DMS79 (cell line): ENCODE results near the gene TBC1D9.

ENCODE experiments used
- DNase-seq: peaks from one replicate; lab custom pipeline; 2025; lab: John Stamatoyannopoulos, UW

TBC1D9 gene

GRCh38 chr4:140720387-140721304 lies 35.5 kb downstream of the TBC1D9 start:
- DNase-seq = no peak

GRCh38 chr4:140719686-140720085 lies 36.5 kb downstream of the TBC1D9 start:
- DNase-seq = no peak

DNA sequence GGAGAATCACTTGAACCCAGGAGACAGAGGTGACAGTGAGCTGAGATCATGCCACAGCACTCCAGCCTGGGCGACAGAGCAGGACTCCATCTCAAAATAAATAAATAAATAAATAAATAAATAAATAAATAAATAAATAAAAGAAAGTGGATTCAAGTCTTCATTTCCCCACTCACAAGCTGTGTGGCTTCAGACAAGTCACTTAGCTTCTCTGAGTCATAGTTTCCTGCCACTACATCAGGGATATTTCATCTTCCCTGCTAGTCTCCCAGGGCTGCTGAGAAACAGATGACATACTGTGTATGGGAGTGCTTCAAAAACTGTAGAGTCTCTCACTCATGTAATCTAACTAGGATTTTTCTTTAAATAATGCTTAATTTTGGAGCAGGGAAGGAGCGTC lies 37.2 kb downstream of the TBC1D9 start:
- no peak for DNase-seq

GRCh38 chr4:140718241-140718952 lies 37.8 kb downstream of the TBC1D9 start:
- DNase-seq = no peak

GRCh38 chr4:140717313-140717712 lies 38.9 kb downstream of the TBC1D9 start:
- no peak for DNase-seq

DNA sequence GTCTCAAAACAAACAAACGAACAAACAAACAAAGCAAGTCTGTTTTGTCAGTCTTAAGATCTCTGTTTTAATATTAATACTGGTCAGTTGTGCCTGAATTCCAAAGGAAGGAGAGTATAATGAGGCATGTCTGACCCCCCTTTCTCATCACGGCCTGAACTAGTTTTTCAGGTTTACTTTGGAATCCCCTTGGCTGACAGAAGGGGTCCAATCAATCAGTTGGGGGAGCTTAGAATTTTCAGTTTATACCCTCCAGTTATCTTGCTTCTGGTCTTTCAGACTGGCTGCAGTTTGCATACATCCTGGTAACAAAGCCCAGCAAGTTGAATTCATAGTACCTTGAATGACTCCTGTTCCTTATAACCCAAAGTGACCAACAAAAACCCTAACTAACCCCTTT lies 41.1 kb downstream of the TBC1D9 start:
- no peak for DNase-seq

DNA sequence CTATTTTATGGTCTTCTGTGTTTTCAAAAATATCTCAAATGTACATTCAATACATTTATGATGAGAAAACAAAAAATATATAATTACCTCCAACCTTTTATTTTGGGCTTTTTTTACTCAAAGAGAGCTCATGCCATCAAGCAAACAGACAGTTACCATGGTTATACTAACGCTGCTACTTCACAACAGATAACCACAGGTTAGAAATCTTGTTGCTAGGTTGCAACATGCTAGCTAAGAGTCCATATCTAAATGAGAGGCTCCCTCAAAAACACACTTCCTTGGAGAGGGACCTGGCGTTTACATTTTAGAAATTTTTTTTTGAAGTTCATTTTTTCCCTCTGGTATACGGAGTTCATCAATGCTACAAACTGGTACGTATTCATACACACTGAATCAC lies 44.3 kb downstream of the TBC1D9 start:
- DNase-seq = no peak

- DNase-seq = no peak
These were observed 45.1 kb downstream of the TBC1D9 start for GRCh38 chr4:140710908-140711622.

GRCh38 chr4:140707325-140707724 lies 48.9 kb downstream of the TBC1D9 start:
- no peak for DNase-seq

DNA sequence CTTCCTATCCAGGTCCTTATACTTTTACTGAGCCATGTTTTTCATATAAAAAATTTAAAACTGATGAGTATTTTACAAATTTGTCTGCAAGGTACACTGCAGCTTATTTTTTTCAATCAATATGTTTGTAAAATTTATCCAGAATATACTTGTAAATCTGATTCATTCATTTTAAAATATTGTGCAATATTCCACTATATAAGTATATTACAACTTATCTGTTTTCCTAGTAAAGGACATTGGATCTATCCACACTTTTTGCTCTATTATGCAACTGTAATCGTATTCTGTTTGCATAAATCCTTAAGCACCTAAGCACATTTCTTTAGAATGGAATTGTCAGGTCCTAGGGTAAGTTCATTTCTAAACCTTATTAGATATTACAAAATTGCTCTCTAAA lies 49.5 kb downstream of the TBC1D9 start:
- DNase-seq = no peak

DNA sequence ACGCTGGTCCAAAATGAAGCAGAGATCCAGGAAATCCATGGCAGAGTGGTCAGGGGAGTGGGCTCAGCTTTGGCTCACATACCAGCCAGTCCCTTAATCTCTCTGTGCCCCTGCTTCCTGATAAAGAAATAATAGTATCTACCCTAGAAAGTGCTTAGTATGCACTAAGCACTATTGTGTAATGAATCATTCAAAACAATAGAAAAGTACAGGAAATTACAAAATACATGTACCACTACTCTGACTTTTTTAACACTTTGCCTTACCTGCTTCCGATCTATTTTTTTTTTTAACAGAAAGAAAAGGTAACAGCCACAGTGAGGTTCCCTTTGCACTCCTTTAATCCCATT lies 49.9 kb downstream of the TBC1D9 start:
- no peak for DNase-seq

GRCh38 chr4:140705625-140706275 lies 50.4 kb downstream of the TBC1D9 start:
- no peak for DNase-seq

GRCh38 chr4:140704964-140705363 lies 51.2 kb downstream of the TBC1D9 start:
- DNase-seq = no peak

DNA sequence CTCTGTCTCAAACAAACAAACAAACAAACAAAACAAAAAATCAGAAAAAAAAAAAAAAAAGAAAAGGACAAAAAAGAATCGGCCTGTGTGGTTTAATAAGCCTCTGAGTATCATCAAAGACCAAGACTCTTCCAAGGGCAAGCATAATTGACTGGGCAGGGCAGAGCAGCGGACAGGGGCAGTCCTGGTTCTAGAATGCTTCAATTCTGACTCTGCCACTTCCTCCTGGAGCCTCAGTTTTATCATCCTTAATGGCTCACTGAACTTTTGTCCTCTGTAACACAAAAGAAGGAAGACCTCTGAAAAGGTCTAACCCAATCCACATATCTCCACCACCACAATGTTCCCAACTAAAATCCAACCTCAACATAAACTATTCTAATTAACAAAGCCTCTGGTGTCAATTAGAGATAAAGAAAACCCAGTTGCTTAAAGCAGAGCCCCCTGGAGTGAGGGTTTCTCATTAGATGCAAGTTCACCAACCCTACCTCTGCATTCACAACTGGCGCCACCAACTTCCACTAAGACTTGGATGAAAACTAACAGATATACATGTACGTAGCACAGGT lies 51.7 kb downstream of the TBC1D9 start:
- DNase-seq = no peak

- no peak for DNase-seq
These were observed 52.7 kb downstream of the TBC1D9 start for GRCh38 chr4:140703463-140703862.

GRCh38 chr4:140702096-140702757 lies 54.0 kb downstream of the TBC1D9 start:
- no peak for DNase-seq

DNA sequence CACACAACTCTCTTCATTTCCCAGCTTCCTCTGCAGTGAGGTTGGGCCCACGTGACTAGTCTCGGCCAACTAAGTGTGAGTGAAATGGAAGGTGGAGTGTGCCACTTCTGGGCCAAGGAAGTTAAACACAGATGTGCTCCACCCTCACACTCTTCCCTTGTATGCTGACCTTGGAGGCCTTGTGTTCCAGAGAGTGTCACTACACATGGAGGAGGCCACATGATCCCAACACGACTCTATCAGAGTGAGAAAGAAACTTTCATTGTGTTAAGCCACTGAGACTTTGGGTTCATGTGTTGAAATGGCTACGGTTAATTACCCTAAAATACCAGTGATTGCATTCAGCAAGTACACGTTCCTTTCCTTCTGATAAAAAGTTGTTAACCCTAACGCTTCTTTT lies 55.1 kb downstream of the TBC1D9 start:
- no peak for DNase-seq

GRCh38 chr4:140697709-140698560 lies 58.2 kb downstream of the TBC1D9 start:
- DNase-seq = no peak

GRCh38 chr4:140695483-140695882 lies 60.7 kb downstream of the TBC1D9 start:
- DNase-seq = no peak

GRCh38 chr4:140693562-140693961 lies 62.6 kb downstream of the TBC1D9 start:
- no peak for DNase-seq
